HCT116 (cell line): ENCODE results near the gene QSOX1. TPM values are rescaled to one million over a fixed set of nuclear protein-coding genes. Genes with fewer than 3 reads are reported as not detected.

Source experiments
- ATAC-seq: fragments of 200-7000 bp; cut with Tn5 transposase; 2 replicates; pipeline ENCODE4 v1.9.1; 2020; ENCODE audit warnings: mild to moderate bottlenecking, moderate library complexity
- BruUV-seq: library from RNA; stranded (reverse); fragments of 400-500 nt; replicated peaks from 2 replicates; lab custom pipeline; 2021; lab: Mats Ljungman, UMichigan
- CTCF ChIA-PET: fragments of 300-600 bp; sonication (Branson Sonifier 250); formaldehyde crosslinking; loops from one replicate; lab custom pipeline; 2021; ENCODE audit warnings: antibody characterized with exemption; lab: Charles Lee
- POLR2A ChIA-PET: fragments of 300-600, 350-600 bp; sonication (Branson Sonifier 250); formaldehyde crosslinking; loops from one replicate; lab custom pipeline; 2021; ENCODE audit warnings: antibody characterized with exemption; lab: Charles Lee
- RAD21 ChIA-PET, 2 experiments: fragments of 300-600 bp; sonication (Branson Sonifier 250); formaldehyde crosslinking; loops; one replicate each; lab custom pipeline; 2023; ENCODE audit warnings: low total read pairs in 2 of 2; ENCODE audit not compliant: uncharacterized antibody in 2 of 2, unreplicated experiment in 2 of 2, low non-redundant PET in 1 of 2; lab: Charles Lee
- DNase-seq: peaks from one replicate; pipeline ENCODE4 v3.0.0-alpha.2; 2010; ENCODE audit warnings: low read depth, low spot score
- H2AFZ ChIP-seq: fragments of 200-600 bp; shearing (Covaris generic), sonication (generic); 2 replicates; pipeline ENCODE4 v1.6.1; 2017; ENCODE audit warnings: low read depth, mixed run types, mixed read lengths, antibody characterized with exemption, low read length; ENCODE audit not compliant: poor library complexity, severe bottlenecking
- H3K27ac ChIP-seq: 2 replicates; pipeline ENCODE4 v1.5.1; 2012; ENCODE audit warnings: low read depth, low read length
- H3K27me3 ChIP-seq: fragments of 200-600 bp; sonication (generic); 2 replicates; pipeline ENCODE4 v1.6.1; 2016; ENCODE audit warnings: mixed run types, low read length, mixed read lengths; ENCODE audit not compliant: insufficient read depth
- H3K36me3 ChIP-seq, 2 experiments: fragments of 200-500 bp in 1 of 2; fragments of 200-600 bp in 1 of 2; sonication (Bioruptor generic) in 1 of 2; sonication (generic) in 1 of 2; 2 replicates each; pipeline versions ENCODE4 v1.5.1 to v1.6.1; 2014 to 2016; ENCODE audit warnings: low read length in 2 of 2, inconsistent platforms in 1 of 2, mixed read lengths in 1 of 2, mixed run types in 1 of 2; ENCODE audit not compliant: insufficient read depth in 2 of 2, control insufficient read depth in 1 of 2
- H3K4me1 ChIP-seq, 2 experiments: fragments of 200-600 bp in 1 of 2; sonication (generic) in 1 of 2; 2 replicates each; pipeline versions ENCODE4 v1.5.1 to v1.6.1; 2012 to 2017; ENCODE audit warnings: low read length in 2 of 2, inconsistent platforms in 1 of 2, mild to moderate bottlenecking in 1 of 2, mixed read lengths in 1 of 2, mixed run types in 1 of 2, moderate library complexity in 1 of 2; ENCODE audit not compliant: insufficient read depth in 2 of 2, control insufficient read depth in 1 of 2
- H3K4me2 ChIP-seq: fragments of 200-600 bp; sonication (generic); 2 replicates; pipeline ENCODE4 v1.6.1; 2017; ENCODE audit warnings: mixed run types, low read length, mixed read lengths
- H3K4me3 ChIP-seq, 2 experiments: fragments of 200-600 bp in 1 of 2; sonication (generic) in 1 of 2; replicated peaks in 1 of 2; 2 replicates each; pipeline ENCODE4 v1.5.1; 2011 to 2016; ENCODE audit warnings: low read length in 2 of 2, control low read depth in 1 of 2, low read depth in 1 of 2, mild to moderate bottlenecking in 1 of 2, mixed read lengths in 1 of 2, mixed run types in 1 of 2
- H3K79me2 ChIP-seq: fragments of 200-600 bp; sonication (generic); 2 replicates; pipeline ENCODE4 v1.6.1; 2017; ENCODE audit warnings: mild to moderate bottlenecking, mixed run types, low read length, moderate library complexity, mixed read lengths; ENCODE audit not compliant: insufficient read depth
- H3K9ac ChIP-seq: fragments of 200-600 bp; sonication (generic); 2 replicates; pipeline ENCODE4 v1.6.1; 2016; ENCODE audit warnings: low read length, mixed read lengths
- H3K9me2 ChIP-seq: fragments of 200-600 bp; sonication (generic), shearing (Covaris generic); 2 replicates; pipeline ENCODE4 v1.6.1; 2017; ENCODE audit warnings: mixed run types, mild to moderate bottlenecking, moderate library complexity; ENCODE audit not compliant: insufficient read depth
- H3K9me3 ChIP-seq, 2 experiments: fragments of 200-500 bp in 1 of 2; fragments of 200-600 bp in 1 of 2; sonication (Bioruptor generic) in 1 of 2; sonication (generic) in 1 of 2; 2 replicates each; pipeline ENCODE4 v1.6.1; 2014 to 2017; ENCODE audit warnings: low read length in 2 of 2, mixed read lengths in 2 of 2, inconsistent platforms in 1 of 2, low read depth in 1 of 2, mild to moderate bottlenecking in 1 of 2, mixed run types in 1 of 2, moderate library complexity in 1 of 2; ENCODE audit not compliant: control insufficient read depth in 1 of 2, insufficient read depth in 1 of 2
- H4K20me1 ChIP-seq: fragments of 200-600 bp; sonication (generic), shearing (Covaris generic); 2 replicates; pipeline ENCODE4 v1.6.1; 2017; ENCODE audit warnings: mixed run types, mild to moderate bottlenecking, moderate library complexity; ENCODE audit not compliant: insufficient read depth
- CBX3 ChIP-seq: IDR thresholded peaks from 2 replicates; pipeline ENCODE4 v1.6.1; 2012; ENCODE audit warnings: low read depth
- CEBPB ChIP-seq: IDR thresholded peaks from 2 replicates; pipeline ENCODE4 v1.6.1; 2012; ENCODE audit warnings: low read depth
- EGR1 ChIP-seq: IDR thresholded peaks from 2 replicates; pipeline ENCODE4 v1.6.1; 2012; ENCODE audit warnings: low read depth
- EZH2 ChIP-seq: fragments of 200-600 bp; sonication (generic); IDR thresholded peaks from 2 replicates; pipeline ENCODE4 v1.6.1; 2017; ENCODE audit warnings: antibody characterized with exemption, mixed run types
- EZH2phosphoT487 ChIP-seq: fragments of 200-600 bp; IDR thresholded peaks from 2 replicates; pipeline ENCODE4 v1.6.1; 2018; ENCODE audit warnings: antibody characterized with exemption, borderline replicate concordance
- JUND ChIP-seq: IDR thresholded peaks from 2 replicates; pipeline ENCODE4 v1.6.1; 2012
- RAD21 ChIP-seq: IDR thresholded peaks from 2 replicates; pipeline ENCODE4 v1.6.1; 2012; ENCODE audit warnings: low read depth, mild to moderate bottlenecking
- SIN3A ChIP-seq: IDR thresholded peaks from 2 replicates; pipeline ENCODE4 v1.6.1; 2012; ENCODE audit warnings: low read depth
- SRF ChIP-seq: IDR thresholded peaks from 2 replicates; pipeline ENCODE4 v1.6.1; 2012; ENCODE audit warnings: low read depth
- TCF7L2 ChIP-seq: IDR thresholded peaks from 2 replicates; pipeline ENCODE4 v1.7.0; 2011; ENCODE audit warnings: borderline replicate concordance, inconsistent platforms; ENCODE audit not compliant: insufficient read depth, insufficient read length; ENCODE audit errors: extremely low read depth
- ZFX ChIP-seq: fragments of 450-650 bp; IDR thresholded peaks from 2 replicates; pipeline ENCODE4 v1.6.1; 2017
- intact Hi-C: fragments of 100-400 bp; cut with micrococcal nuclease; formaldehyde crosslinking; loops from 2 replicates; pipeline ENCODE4 v1.10.0; 2022
- total RNA-seq: library from RNA; stranded (reverse); gene quantifications from one replicate; pipeline ENCODE4 v1.2.1, GENCODE V29; 2021; ENCODE audit not compliant: unreplicated experiment
- TF ChIP-seq, protein P1 (sequence below): IDR thresholded peaks from 2 replicates; pipeline ENCODE4 v1.6.1; 2012
- TF ChIP-seq, protein P2 (sequence below): IDR thresholded peaks from 2 replicates; pipeline ENCODE4 v1.6.1; 2011; ENCODE audit warnings: mild to moderate bottlenecking, low read length, moderate library complexity; ENCODE audit not compliant: insufficient replicate concordance; ENCODE audit errors: extremely low read depth
- TF ChIP-seq, protein P3 (sequence below): IDR thresholded peaks from 2 replicates; pipeline ENCODE4 v1.6.1; 2012

Gene QSOX1
- total RNA-seq, 1 experiment from 2014 or later = 89.2 TPM

DNA sequence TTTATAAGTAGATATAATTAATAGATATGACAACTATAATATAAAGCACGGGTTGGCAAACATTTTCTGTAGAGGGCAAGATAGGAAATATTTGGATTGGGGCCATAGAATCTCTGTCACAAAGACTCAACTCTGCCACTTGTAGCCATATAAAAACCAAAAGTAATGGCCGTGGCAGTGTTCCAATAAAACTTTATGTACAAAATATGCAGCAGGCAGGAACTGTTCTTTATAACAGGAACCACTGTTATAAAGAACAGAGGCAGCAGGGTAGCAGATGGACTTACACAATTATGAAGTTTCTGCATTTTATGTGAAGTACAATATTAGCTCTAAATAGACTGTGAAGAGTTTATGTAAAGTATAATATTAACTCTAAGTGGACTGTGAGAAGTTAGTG lies 16.9 kb upstream of the QSOX1 start:
- RAD21 ChIA-PET = no interaction called here
- CTCF ChIA-PET = no interaction called here
- no peak for ATAC-seq

DNA sequence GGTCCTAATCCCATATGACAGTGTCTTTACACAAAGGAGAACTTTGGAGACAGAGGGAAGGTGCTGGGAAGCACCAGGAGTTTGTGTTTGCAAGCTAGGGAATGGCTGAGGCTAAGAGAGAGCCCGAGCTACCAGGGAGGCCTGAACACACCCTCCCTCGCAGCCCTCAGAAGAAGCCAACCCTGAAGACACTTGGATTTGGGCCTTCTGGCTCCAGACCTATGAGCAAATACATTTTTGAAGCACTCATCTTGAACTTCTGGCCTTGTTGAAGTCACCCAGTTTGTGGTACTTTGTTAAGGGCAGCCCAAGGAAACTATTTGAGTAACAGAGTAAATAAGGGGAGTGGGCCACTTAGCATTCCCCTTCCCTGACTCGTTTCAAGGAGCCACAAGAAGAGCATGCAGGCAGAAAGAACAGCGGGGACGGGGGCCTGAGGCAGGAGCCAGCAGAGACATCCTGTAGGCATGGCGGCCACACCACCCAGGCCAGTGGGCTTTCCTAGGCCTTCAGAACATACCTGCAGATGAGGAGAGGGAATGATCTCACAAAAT lies 13.2 kb upstream of the QSOX1 start:
- Histone ChIP-seq H3K27ac (no peak overlapping the region), H3K36me3 (no peaks in the 10 kb centered on the region), H3K9me2 (no peaks in the 10 kb centered on the region), H3K79me2 (no peaks in the 10 kb centered on the region), H3K9ac (no peak overlapping the region), H3K4me2 (no peak overlapping the region), H3K9me3 (no peaks in the 10 kb centered on the region), H3K27me3 (no peaks in the 10 kb centered on the region), H4K20me1 (no peaks in the 10 kb centered on the region), H3K4me1 (peaks cover 0 to 8% of the 10 kb centered on the region in 2 experiments; a peak in 2 of 4 replicates), H2AFZ (no peak overlapping the region), H3K4me3 (no peak overlapping the region)
- intact Hi-C loops = no loop called here
- ChIA-PET POLR2A (no interaction called here), CTCF (no interaction called here), RAD21 (no interaction called here)
- TF ChIP-seq JUND (no peak), EGR1 (no peak), EZH2 (no peak), ZFX (no peak), TCF7L2 (no peak), EZH2phosphoT487 (no peak), SRF (no peak), CBX3 (no peak), RAD21 (no peak)
- TF ChIP-seq, protein P1, sequence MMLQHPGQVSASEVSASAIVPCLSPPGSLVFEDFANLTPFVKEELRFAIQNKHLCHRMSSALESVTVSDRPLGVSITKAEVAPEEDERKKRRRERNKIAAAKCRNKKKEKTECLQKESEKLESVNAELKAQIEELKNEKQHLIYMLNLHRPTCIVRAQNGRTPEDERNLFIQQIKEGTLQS = no peak
- TF ChIP-seq, protein P2, sequence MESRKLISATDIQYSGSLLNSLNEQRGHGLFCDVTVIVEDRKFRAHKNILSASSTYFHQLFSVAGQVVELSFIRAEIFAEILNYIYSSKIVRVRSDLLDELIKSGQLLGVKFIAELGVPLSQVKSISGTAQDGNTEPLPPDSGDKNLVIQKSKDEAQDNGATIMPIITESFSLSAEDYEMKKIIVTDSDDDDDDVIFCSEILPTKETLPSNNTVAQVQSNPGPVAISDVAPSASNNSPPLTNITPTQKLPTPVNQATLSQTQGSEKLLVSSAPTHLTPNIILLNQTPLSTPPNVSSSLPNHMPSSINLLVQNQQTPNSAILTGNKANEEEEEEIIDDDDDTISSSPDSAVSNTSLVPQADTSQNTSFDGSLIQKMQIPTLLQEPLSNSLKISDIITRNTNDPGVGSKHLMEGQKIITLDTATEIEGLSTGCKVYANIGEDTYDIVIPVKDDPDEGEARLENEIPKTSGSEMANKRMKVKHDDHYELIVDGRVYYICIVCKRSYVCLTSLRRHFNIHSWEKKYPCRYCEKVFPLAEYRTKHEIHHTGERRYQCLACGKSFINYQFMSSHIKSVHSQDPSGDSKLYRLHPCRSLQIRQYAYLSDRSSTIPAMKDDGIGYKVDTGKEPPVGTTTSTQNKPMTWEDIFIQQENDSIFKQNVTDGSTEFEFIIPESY = no peak
- TF ChIP-seq, protein P3, sequence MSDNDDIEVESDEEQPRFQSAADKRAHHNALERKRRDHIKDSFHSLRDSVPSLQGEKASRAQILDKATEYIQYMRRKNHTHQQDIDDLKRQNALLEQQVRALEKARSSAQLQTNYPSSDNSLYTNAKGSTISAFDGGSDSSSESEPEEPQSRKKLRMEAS = no peak
- ATAC-seq (no peak), DNase-seq (no peak)
- no TSS peak for BruUV-seq

More for the DNA sequence above, 16.9 kb upstream of the QSOX1 start:
- H4K20me1 ChIP-seq = no peaks in the 10 kb centered on the region
- H3K4me1 ChIP-seq = peaks cover 0 to 12% of the 10 kb centered on the region in 2 experiments; a peak in 2 of 4 replicates
- DNase-seq = no peak
- peak overlapping the region; percentile 84 for H2AFZ ChIP-seq
- POLR2A ChIA-PET = interaction anchor here (0.8 kb wide), 1 partner anchor 17 kb away, joined by 3 read pairs; the partner anchor contains the start of gene QSOX1
- no peaks in the 10 kb centered on the region for H3K9me3 ChIP-seq
- no peak overlapping the region for H3K9ac ChIP-seq
- H3K27me3 ChIP-seq = no peaks in the 10 kb centered on the region
- intact Hi-C loops = no loop called here
- H3K79me2 ChIP-seq = no peaks in the 10 kb centered on the region
- H3K9me2 ChIP-seq = no peaks in the 10 kb centered on the region
- H3K4me2 ChIP-seq = no peak overlapping the region
- no peak overlapping the region for H3K27ac ChIP-seq
- TF ChIP-seq, protein P1 = no peak
- TF ChIP-seq CEBPB (no peak), CBX3 (no peak), SIN3A (no peak)
- no TSS peak for BruUV-seq
- no peak overlapping the region for H3K4me3 ChIP-seq
- H3K36me3 ChIP-seq = no peaks in the 10 kb centered on the region
